Endodermal cell (in vitro differentiated cells): ENCODE measurements around the gene SAYSD1. TPM values are rescaled to one million over a fixed set of nuclear protein-coding genes. Genes with fewer than 3 reads are reported as not detected.

Experiments used
- DNase-seq: peaks from one replicate; pipeline ENCODE4 v3.0.0-alpha.2; 2017
- H3K27ac ChIP-seq: 2 replicates; pipeline ENCODE4 v1.5.1; 2013; ENCODE audit warnings: mild to moderate bottlenecking, low read depth, low read length, moderate library complexity
- H3K27me3 ChIP-seq: 2 replicates; pipeline ENCODE4 v1.6.1; 2013; ENCODE audit warnings: mild to moderate bottlenecking, low read length, moderate library complexity; ENCODE audit not compliant: insufficient read depth, control insufficient read depth, poor library complexity, severe bottlenecking
- H3K36me3 ChIP-seq: 2 replicates; pipeline ENCODE4 v1.7.0; 2013; ENCODE audit warnings: mild to moderate bottlenecking, low read length, moderate library complexity; ENCODE audit not compliant: control insufficient read depth, insufficient read depth
- H3K4me1 ChIP-seq: one replicate; pipeline ENCODE4 v1.7.0; 2013; ENCODE audit warnings: low read length; ENCODE audit not compliant: control insufficient read depth, insufficient read depth
- H3K4me3 ChIP-seq: 2 replicates; pipeline ENCODE4 v1.5.1; 2013; ENCODE audit warnings: mild to moderate bottlenecking, low read length, moderate library complexity
- H3K9ac ChIP-seq: 2 replicates; pipeline ENCODE4 v1.6.1; 2013; ENCODE audit warnings: mild to moderate bottlenecking, low read length, moderate library complexity; ENCODE audit not compliant: poor library complexity, severe bottlenecking; ENCODE audit errors: extremely low read depth
- H3K9me3 ChIP-seq: 2 replicates; pipeline ENCODE4 v1.6.1; 2013; ENCODE audit warnings: mild to moderate bottlenecking, low read length, moderate library complexity; ENCODE audit not compliant: control insufficient read depth
- H3K27ac Mint-ChIP-seq: 2 replicates; pipeline ENCODE4 v1.8.0; 2020; ENCODE audit warnings: mixed read lengths
- H3K27me3 Mint-ChIP-seq: 2 replicates; pipeline ENCODE4 v1.8.0; 2021; ENCODE audit warnings: mild to moderate bottlenecking, mixed read lengths; ENCODE audit not compliant: insufficient read depth
- H3K36me3 Mint-ChIP-seq: 2 replicates; pipeline ENCODE4 v1.8.0; 2020; ENCODE audit warnings: low read depth, mixed read lengths
- H3K4me1 Mint-ChIP-seq: 2 replicates; pipeline ENCODE4 v1.8.0; 2020; ENCODE audit warnings: mixed read lengths
- H3K4me3 Mint-ChIP-seq: 2 replicates; pipeline ENCODE4 v1.8.0; 2020; ENCODE audit warnings: mild to moderate bottlenecking, moderate library complexity, mixed read lengths
- H3K9me3 Mint-ChIP-seq: 2 replicates; pipeline ENCODE4 v1.8.0; 2020; ENCODE audit warnings: mild to moderate bottlenecking, mixed read lengths
- CTCF ChIP-seq: fragments of 200-600 bp; sonication (generic); conservative IDR thresholded peaks from 2 replicates; pipeline ENCODE4 v1.5.0; 2021; ENCODE audit warnings: antibody characterized with exemption, mild to moderate bottlenecking
- WGBS, 2 experiments: methylation state at CpG; one replicate each; pipeline versions ENCODE4 v1.1.5 to v1.1.7; 2013; ENCODE audit warnings: missing lambda C conversion rate in 2 of 2, mixed read lengths in 1 of 2; ENCODE audit not compliant: insufficient coverage in 1 of 2, insufficient read length in 1 of 2; 5-methylcytosine and 5-hydroxymethylcytosine counted together
- total RNA-seq, 2 donors: library from RNA; stranded (reverse); fragmentation: NEBNext Ultra II Directional in 1 of 2; extraction: Animal tissue kit (Norgen Biotek cat#: 25700) in 1 of 2; gene quantifications; 2 replicates in 1 of 2; 3 replicates in 1 of 2; pipeline ENCODE4 v1.2.1, GENCODE V29; 2021

The SAYSD1 gene
- total RNA-seq, 2 donors from 2014 or later = 7.2 to 13.0 TPM

GRCh38 chr6:39054577-39055142 is 60.3 kb downstream of the SAYSD1 start:
- no peak overlapping the region for H3K4me3 ChIP-seq
- H3K36me3 ChIP-seq = no peaks in the 10 kb centered on the region
- no peaks in the 10 kb centered on the region for H3K4me1 ChIP-seq
- Mint-ChIP-seq H3K27me3 (peaks cover 58% of the 10 kb centered on the region), H3K4me1 (peaks cover 10% of the 10 kb centered on the region), H3K27ac (no peak overlapping the region), H3K36me3 (no peaks in the 10 kb centered on the region), H3K4me3 (no peak overlapping the region), H3K9me3 (no peaks in the 10 kb centered on the region)
- peaks cover 40% of the 10 kb centered on the region for H3K27me3 ChIP-seq
- H3K9ac ChIP-seq = no peak overlapping the region
- H3K27ac ChIP-seq = no peak overlapping the region
- DNase-seq = no peak
- WGBS, 2 experiments = 84 to 88% methylated on average over 6 to 9 of the region's 9 CpGs
- no peak for TF ChIP-seq CTCF
- no peaks in the 10 kb centered on the region for H3K9me3 ChIP-seq

Other genes starting within 250 kb of the SAYSD1 start
- under 1 TPM in 1 of 2 donors, not detected in 1; 0.15 TPM for gene GLP1R, start 66.4 kb downstream of the SAYSD1 start, total RNA-seq
- 10 to 100 TPM; 29.8 to 32.2 TPM for gene KCNK5, start 114.3 kb upstream of the SAYSD1 start, total RNA-seq
- gene KCNK17, start 199.2 kb upstream of the SAYSD1 start, total RNA-seq = under 1 TPM in 1 of 2 donors, not detected in 1; 0.37 TPM
- gene KCNK16, start 207.5 kb upstream of the SAYSD1 start, total RNA-seq = not detected